GM10266 (cell line): ENCODE measurements around the gene NAA80.

Source experiments
- DNase-seq: peaks from one replicate; pipeline ENCODE4 v3.0.0; 2012; ENCODE audit errors: extremely low spot score
- CTCF ChIP-seq: IDR thresholded peaks from 2 replicates; pipeline ENCODE4 v1.5.1; 2012; ENCODE audit warnings: mild to moderate bottlenecking, low read depth; ENCODE audit not compliant: control insufficient read depth, insufficient read depth; ENCODE audit errors: missing control alignments

NAA80 gene

GRCh38 chr3:50341537-50341936 lies 42.3 kb upstream of the NAA80 start:
- no peak for TF ChIP-seq CTCF

GRCh38 chr3:50340448-50341329 lies 41.5 kb upstream of the NAA80 start, which contains the start of gene RASSF1:
TSS of gene RASSF1 (minus strand) at chr3:50340836. CDS start at chr3:50340805, 31 bp downstream.
- no peak for TF ChIP-seq CTCF
- peak; percentile 80 for DNase-seq

More at GRCh38 chr3:50341537-50341936, 42.3 kb upstream of the NAA80 start:
- DNase-seq, result no peak

GRCh38 chr3:50340147-50340447 lies 40.9 kb upstream of the NAA80 start:
- no peak for TF ChIP-seq CTCF
- no peak for DNase-seq

GRCh38 chr3:50339485-50340146 lies 40.4 kb upstream of the NAA80 start:
- DNase-seq, result no peak
- TF ChIP-seq CTCF, result no peak

- no peak for TF ChIP-seq CTCF
- DNase-seq, result no peak
Observed at GRCh38 chr3:50338965-50339364, 39.8 kb upstream of the NAA80 start.

GRCh38 chr3:50337175-50337861 lies 38.1 kb upstream of the NAA80 start:
- TF ChIP-seq CTCF, result no peak

More at GRCh38 chr3:50337175-50337861, 38.1 kb upstream of the NAA80 start:
- DNase-seq, result peak; percentile 99
